ENCODE results near the gene USP7.

Gene USP7

DNA sequence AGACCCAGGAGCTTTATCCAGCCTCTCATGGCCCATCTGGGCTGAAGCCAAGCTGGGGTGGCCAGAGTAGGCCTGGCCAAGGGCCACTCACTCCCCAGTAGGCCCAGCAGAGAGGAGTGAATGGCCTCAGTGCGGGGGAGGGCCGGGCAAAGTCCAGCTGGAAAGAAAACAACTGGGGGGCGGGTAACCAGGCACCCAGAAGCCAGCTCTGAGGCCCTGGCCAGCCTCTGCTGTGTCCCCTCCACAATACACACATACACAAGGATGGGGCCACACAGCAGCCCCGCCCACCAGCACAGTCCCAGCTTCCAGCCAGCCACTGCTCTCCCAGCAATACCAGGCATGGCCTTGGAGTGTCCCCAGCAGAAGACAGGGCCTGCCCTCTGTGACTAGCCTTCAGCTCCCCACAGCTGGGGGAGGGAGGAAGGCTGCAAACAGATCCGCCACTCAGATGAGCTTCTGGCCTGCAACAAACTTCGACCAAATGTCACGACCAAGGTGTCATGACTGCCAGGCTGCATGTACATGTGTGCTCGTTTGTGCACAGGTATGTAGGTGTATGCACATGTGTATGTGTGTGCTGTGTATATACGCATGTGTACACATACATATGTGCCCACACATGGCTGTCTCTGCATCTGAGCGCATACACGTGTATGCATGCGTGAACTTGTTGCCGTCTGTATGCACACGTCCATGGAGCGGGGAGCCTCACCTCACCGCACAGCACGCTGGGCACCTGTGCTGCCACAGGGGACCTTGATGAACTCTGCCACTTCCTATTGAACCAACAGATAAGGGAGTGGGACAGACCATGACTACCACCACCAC, 99.9 kb downstream of the USP7 start:
- TF ChIP-seq, protein P1, sequence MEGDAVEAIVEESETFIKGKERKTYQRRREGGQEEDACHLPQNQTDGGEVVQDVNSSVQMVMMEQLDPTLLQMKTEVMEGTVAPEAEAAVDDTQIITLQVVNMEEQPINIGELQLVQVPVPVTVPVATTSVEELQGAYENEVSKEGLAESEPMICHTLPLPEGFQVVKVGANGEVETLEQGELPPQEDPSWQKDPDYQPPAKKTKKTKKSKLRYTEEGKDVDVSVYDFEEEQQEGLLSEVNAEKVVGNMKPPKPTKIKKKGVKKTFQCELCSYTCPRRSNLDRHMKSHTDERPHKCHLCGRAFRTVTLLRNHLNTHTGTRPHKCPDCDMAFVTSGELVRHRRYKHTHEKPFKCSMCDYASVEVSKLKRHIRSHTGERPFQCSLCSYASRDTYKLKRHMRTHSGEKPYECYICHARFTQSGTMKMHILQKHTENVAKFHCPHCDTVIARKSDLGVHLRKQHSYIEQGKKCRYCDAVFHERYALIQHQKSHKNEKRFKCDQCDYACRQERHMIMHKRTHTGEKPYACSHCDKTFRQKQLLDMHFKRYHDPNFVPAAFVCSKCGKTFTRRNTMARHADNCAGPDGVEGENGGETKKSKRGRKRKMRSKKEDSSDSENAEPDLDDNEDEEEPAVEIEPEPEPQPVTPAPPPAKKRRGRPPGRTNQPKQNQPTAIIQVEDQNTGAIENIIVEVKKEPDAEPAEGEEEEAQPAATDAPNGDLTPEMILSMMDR (IDR thresholded peaks at IDR 0.05; ENCODE audit: insufficient read depth, missing control alignments): no peak
- FAIRE-seq (no peak), DNase-seq (ENCODE audit: insufficient read length, low spot score) (no peak)

DNA sequence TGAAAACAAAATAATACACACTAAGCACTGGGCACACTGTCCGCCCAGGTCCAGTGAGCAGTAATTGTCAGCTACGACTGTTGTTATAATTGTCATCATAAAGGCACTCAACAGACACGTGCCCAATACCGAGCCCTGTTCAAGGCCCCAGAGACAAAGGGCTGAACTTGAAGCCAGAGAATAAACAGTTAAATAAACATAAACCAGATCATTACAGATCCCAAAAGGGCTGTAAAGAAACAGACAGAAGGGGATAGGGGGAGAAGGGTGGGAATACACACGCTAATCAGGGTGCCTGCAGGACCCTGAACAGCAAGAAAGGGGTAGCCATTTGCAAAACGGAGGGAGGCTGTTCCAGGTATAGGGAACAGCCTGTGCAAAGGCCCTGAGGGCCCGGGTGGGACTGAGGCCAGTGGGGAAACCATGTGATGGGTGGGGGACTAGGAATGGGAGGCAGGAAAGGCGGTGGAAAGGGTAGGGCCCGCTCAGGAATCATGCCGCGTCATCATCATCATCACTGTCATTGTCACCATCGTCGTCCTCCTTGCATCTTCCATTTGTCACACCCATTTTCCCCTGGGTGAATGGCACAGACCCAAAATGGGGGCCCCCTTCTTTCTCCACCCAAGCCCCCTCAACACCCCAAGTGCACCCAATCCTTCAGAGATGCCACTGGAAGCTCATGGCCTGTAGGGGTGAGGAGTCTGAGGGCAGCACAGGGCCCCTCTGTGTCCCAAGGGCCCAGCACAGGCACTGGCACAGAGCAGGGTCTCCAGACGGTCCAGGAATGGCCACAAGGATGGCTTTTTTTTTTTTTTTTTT, 101.2 kb downstream of the USP7 start:
- FAIRE-seq (no peak), DNase-seq (ENCODE audit: insufficient read length, low spot score) (no peak)
- TF ChIP-seq, protein P1 (IDR thresholded peaks at IDR 0.05; ENCODE audit: insufficient read depth, missing control alignments): no peak

DNA sequence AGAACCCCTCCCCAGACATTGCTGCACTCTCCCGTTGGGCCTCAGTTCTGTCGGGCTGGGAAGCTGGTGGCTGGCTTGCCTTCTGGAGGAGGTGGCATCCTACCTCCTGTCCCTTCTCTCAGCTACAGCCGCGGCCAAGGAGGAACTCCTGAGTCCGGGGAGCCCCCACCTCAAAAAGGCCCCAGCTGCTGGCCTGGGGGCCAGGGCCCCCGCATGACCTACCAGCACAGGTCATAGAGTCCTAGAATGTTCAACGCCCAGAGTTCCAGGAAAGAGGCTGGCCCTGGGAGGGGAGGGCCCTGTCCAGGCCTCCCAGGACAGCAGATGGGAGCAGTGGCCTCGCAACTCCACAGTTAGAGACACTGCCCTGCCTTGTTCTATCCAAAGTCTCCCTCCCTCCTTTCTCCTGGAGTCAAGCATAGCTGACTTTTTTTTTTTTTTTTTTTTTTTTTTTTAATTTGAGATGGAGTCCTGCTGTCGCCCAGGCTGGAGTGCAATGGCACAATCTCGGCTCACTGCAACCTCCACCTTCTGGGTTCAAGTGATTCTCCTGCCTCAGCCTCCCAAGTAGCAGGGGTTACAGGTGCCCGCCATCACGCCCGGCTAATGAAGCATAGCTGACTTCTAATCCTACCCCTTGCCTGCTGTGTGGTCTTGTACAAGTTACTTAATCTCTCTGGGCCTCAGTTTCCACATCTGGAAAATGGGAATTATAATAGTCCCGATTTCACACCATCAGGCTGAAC, 102.0 kb downstream of the USP7 start:
- TF ChIP-seq, protein P1 (IDR thresholded peaks at IDR 0.05; ENCODE audit: insufficient read depth, missing control alignments): no peak
- no peak for DNase-seq (ENCODE audit: insufficient read length, low spot score)
- FAIRE-seq: no peak

DNA sequence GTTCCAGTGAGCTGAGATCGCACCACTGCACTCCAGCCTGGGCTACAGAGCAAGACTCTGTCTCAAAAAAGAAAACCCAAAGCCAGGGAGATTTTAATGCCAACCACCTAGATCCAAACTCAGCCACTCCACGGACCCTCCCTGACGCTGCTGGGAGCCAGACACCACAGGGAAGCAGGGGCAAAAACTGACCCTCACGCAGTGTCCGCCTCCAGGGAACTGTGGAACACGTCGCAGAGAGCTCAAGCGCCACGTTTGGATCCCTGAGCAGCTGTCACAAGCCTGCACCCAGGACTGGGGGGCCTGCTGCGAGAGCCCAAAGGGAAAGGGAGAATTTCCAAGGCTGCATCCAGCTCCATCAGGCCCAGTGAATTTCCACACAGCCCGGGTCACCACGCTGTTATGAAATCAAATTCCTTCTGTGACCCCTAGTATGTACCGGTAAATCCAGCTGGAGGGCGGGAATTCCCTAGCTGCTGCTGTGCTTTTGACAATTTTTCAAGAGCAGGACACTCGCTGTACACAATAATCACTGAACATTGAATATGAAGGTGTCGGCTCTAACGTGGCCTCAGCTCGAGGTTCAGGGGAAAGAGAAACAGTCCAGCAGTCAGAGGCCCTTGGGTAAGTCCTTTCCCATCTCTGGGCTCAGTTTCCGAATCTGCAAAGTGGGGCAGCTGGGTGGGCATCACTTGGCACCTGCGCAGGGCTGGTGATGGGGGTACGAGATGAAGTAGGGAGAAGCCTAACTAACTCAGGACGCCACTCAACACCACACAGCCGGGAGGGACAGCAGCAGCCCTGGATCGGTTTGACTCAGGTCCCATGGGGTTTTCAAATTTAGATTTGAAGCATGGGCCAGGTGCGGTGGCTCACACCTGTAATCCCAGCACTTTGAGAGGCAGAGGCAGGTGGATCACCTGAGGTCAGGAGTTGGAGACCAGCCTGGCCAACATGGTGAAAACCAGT, 103.5 kb downstream of the USP7 start:
- no peak for DNase-seq (ENCODE audit: insufficient read length, low spot score)
- TF ChIP-seq, protein P1 (IDR thresholded peaks at IDR 0.05; ENCODE audit: insufficient read depth, missing control alignments): no peak
- no peak for FAIRE-seq

DNA sequence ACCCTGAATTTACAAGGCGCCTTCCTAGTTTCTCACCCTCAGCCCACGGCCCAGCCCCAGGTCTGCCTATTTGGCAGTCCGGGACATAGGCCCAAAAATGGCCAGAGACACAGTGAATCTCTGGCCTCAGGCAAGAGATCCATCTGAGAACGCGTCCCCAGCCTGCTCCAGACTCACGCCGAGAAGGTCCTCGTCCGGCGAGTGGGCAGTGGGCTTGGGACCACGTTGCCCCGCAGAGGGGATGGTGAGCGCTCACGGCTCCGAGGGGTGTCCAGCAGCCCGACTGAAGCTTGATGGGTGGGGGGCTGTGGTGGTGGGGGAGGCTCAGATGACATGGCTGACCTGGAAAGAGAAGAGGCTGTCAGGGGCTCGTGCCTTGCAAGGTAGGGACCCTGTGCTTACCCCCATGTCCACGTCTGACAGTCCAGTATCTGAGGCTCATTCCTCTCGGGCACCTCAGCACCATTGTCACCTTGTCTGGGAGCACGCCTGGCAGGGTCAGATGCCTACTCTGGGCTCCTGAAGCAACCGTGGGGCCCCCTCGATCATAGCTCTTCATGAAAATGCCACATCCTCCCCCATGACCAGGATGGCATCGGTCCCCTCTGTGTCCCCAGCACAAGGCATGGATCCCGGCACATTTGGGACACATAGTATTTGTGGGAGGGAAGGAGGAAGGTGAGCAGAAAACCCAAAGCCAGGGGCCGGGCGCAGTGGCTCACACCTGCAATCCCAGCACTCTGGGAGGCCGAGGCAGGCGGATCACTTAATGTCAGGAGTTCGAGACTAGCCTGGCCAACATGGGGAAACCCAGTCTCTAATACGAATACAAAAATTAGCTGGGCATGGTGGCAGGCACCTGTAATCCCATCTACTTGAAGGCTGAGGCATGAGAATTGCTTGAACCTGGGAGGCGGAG, 104.5 kb downstream of the USP7 start:
- DNase-seq (ENCODE audit: insufficient read length, low spot score) (no peak), FAIRE-seq (no peak)

More for the DNA sequence above, 104.5 kb downstream of the USP7 start:
- TF ChIP-seq, protein P1 (IDR thresholded peaks at IDR 0.05; ENCODE audit: insufficient read depth, missing control alignments): no peak

All from D721Med (cell line).